ENCODE measurements around the gene LIPJ. TPM values are rescaled to one million over a fixed set of nuclear protein-coding genes. Genes with fewer than 3 reads are reported as not detected.

Gene LIPJ
- total RNA-seq, 6 donors from 2014 or later: 0.06 to 0.49 TPM; not detected in 4

DNA sequence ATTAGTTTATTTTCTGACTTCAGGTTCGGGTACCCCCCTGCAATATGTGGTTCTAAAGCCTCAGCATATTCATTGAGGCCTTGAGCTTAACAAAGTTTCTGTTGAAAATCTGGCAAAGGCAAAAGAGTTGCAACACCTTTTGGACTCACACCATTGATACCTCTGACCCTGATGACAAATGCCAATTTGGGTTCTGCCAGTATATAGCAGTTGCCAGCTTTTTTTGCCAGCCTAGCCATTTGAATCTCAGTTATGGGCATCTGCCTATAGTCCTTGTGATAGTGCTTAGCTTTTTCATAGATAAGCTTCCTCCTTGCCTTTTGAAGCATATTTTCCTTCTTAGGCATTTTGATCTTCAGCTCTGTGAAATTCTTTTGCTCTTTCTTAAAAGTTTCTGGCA, 31.9 kb downstream of the LIPJ start:
- Histone ChIP-seq H3K9me3 (no peaks in the 10 kb centered on the region), H3K27ac (no peak overlapping the region), H3K27me3 (no peaks in the 10 kb centered on the region), H3K4me1 (no peaks in the 10 kb centered on the region), H3K36me3 (no peaks in the 10 kb centered on the region), H3K4me3 (no peak overlapping the region)
- no peak for ATAC-seq (ENCODE audit: low FRiP score in 2 of 2)
- DNase-seq: no peak
- WGBS, 2 donors: 81 to 85% methylated on average over 1 of the region's 1 CpG
- TF ChIP-seq POLR2A (IDR thresholded peaks at IDR 0.05) (no peak), EP300 (IDR thresholded peaks at IDR 0.05) (no peak), POLR2AphosphoS5 (IDR thresholded peaks at IDR 0.05) (no peak)
- TF ChIP-seq, protein P1, sequence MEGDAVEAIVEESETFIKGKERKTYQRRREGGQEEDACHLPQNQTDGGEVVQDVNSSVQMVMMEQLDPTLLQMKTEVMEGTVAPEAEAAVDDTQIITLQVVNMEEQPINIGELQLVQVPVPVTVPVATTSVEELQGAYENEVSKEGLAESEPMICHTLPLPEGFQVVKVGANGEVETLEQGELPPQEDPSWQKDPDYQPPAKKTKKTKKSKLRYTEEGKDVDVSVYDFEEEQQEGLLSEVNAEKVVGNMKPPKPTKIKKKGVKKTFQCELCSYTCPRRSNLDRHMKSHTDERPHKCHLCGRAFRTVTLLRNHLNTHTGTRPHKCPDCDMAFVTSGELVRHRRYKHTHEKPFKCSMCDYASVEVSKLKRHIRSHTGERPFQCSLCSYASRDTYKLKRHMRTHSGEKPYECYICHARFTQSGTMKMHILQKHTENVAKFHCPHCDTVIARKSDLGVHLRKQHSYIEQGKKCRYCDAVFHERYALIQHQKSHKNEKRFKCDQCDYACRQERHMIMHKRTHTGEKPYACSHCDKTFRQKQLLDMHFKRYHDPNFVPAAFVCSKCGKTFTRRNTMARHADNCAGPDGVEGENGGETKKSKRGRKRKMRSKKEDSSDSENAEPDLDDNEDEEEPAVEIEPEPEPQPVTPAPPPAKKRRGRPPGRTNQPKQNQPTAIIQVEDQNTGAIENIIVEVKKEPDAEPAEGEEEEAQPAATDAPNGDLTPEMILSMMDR (IDR thresholded peaks at IDR 0.05): no peak

DNA sequence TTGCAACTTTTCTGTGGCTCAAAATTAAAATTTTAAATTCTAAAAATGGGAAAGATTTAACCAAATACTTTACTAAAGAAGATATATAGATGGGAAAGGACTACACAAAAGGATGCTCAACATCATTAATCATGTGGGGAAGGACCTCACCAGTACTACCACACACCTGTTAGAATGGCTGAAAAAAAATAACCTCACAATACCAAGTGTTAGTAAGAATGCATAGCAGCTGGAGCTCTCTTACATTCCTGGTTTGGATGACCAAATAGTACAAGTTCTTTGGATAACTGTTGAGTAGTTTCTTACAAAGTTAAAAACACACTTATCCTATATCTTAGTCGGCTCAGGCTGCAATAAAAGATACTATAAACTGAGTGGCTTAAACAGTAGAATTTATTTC, 33.9 kb downstream of the LIPJ start:
- H3K36me3 ChIP-seq: no peaks in the 10 kb centered on the region
- no peaks in the 10 kb centered on the region for H3K27me3 ChIP-seq
- DNase-seq (no peak), ATAC-seq (ENCODE audit: low FRiP score in 2 of 2) (no peak)
- WGBS, 2 donors: 64 to 81% methylated on average over 1 of the region's 1 CpG
- H3K4me3 ChIP-seq: no peak overlapping the region
- no peak overlapping the region for H3K27ac ChIP-seq
- H3K4me1 ChIP-seq: no peaks in the 10 kb centered on the region
- H3K9me3 ChIP-seq: no peaks in the 10 kb centered on the region
- TF ChIP-seq, protein P1 (IDR thresholded peaks at IDR 0.05): no peak
- no peak for TF ChIP-seq POLR2AphosphoS5 (IDR thresholded peaks at IDR 0.05)
- no peak for TF ChIP-seq POLR2A (IDR thresholded peaks at IDR 0.05)
- TF ChIP-seq EP300 (IDR thresholded peaks at IDR 0.05): no peak

DNA sequence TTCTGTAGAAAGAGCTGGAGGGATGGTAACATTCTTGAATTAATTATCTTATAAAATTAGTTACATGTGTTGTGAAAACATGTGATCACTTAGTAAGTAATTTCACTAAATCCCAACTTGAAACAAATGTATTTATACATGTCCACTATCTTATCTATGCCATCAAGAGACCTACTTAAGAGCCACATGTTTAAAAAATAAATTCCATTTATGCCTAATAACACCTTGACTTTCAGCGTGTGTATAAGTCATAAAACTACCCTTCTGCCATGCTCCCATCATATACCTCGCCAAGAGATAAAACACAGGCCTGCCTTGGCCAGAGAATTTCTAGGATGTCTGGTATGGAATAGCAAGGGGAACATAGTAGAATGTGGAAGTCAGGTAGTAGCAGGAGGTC, 37.3 kb downstream of the LIPJ start:
- Histone ChIP-seq H3K27me3 (no peaks in the 10 kb centered on the region), H3K4me3 (no peak overlapping the region), H3K36me3 (no peaks in the 10 kb centered on the region), H3K4me1 (no peaks in the 10 kb centered on the region), H3K27ac (no peak overlapping the region), H3K9me3 (no peaks in the 10 kb centered on the region)
- 77 to 84% methylated on average over 2 of the region's 2 CpGs for WGBS, 2 donors
- no peak for DNase-seq
- no peak for ATAC-seq (ENCODE audit: low FRiP score in 2 of 2)
- no peak for TF ChIP-seq EP300 (IDR thresholded peaks at IDR 0.05)

DNA sequence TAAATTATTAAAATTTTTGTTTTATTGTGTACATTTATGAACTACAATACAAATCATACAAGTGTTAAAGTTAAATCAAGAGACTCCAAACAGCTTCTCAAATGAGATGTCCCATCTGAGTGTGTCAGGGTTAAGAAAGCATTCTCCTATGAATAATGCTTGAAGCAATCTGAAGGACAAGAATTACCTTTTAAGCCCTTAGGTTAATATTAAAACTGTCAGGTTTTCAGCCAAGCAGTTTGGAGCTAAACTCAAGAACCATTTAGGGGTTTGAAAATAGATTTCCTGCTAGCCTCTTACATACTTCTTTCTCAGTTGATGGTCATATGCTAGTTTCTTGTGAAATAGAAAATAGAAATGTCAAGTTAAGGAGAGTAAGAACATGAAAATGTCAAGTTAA, 38.3 kb downstream of the LIPJ start:
- ATAC-seq (ENCODE audit: low FRiP score in 2 of 2): no peak
- H3K27ac ChIP-seq: no peak overlapping the region
- H3K36me3 ChIP-seq: no peaks in the 10 kb centered on the region
- no peaks in the 10 kb centered on the region for H3K27me3 ChIP-seq
- DNase-seq: no peak
- H3K4me1 ChIP-seq: no peaks in the 10 kb centered on the region
- no peak for TF ChIP-seq POLR2A (IDR thresholded peaks at IDR 0.05)
- TF ChIP-seq POLR2AphosphoS5 (IDR thresholded peaks at IDR 0.05): no peak
- TF ChIP-seq EP300 (IDR thresholded peaks at IDR 0.05): no peak
- TF ChIP-seq, protein P1 (IDR thresholded peaks at IDR 0.05): no peak
- no peaks in the 10 kb centered on the region for H3K9me3 ChIP-seq
- no peak overlapping the region for H3K4me3 ChIP-seq

DNA sequence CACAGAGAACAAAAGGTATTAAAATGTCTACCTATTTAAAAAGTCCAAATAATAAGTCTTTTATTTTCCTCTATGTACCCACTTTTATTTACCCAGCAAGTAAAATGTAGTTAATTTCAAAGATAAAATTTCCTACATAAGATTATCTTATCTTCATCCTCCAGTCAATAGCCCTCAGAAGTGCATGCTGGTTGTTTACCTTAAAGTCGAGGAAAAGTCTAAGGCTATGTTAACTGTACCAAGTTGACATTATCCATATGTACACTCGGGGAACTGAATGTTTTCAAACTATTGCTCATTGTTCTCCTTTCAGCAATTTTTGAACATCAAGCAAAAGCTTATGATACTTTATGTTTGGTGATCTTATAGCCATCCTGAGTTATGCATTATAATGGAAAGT, 53.6 kb downstream of the LIPJ start:
- WGBS, 2 donors: 26 to 34% methylated on average over 2 of the region's 2 CpGs
- H3K27me3 ChIP-seq: no peaks in the 10 kb centered on the region
- H3K9me3 ChIP-seq: peaks cover 0 to 3% (median 0%) of the 10 kb centered on the region in 4 donors
- ATAC-seq (ENCODE audit: low FRiP score in 2 of 2) (no peak), DNase-seq (no peak)
- no peaks in the 10 kb centered on the region for H3K36me3 ChIP-seq
- no peak overlapping the region for H3K4me3 ChIP-seq
- no peak overlapping the region for H3K27ac ChIP-seq
- TF ChIP-seq POLR2AphosphoS5 (IDR thresholded peaks at IDR 0.05): no peak
- H3K4me1 ChIP-seq: peaks cover 0 to 5% (median 0%) of the 10 kb centered on the region in 4 donors

DNA sequence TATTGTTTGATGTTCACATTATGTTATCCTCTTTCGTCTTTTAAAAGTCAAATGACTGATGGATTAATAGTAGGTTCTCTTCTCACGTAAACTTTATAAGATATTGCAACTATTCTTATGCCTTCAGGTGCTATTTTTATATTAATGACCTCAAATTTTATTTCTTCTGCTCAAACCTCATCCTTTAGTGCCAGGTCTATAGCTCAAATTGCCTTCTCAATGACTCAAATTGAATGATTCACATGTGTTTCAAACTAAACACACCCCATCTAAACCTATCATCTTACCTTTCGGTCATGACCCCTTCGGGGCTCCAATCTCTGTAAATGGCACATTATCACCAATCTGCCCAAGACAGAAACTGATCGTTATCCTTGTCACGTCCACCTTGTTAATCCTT, 55.6 kb downstream of the LIPJ start:
- 73 to 85% methylated on average over 6 of the region's 6 CpGs for WGBS, 2 donors
- Histone ChIP-seq H3K27me3 (no peaks in the 10 kb centered on the region), H3K4me3 (no peak overlapping the region), H3K27ac (no peak overlapping the region), H3K36me3 (no peaks in the 10 kb centered on the region), H3K9me3 (peaks cover 0 to 3% (median 0%) of the 10 kb centered on the region in 4 donors), H3K4me1 (peaks cover 0 to 5% (median 0%) of the 10 kb centered on the region in 4 donors)
- ATAC-seq (ENCODE audit: low FRiP score in 2 of 2) (no peak), DNase-seq (no peak)
- TF ChIP-seq EP300 (IDR thresholded peaks at IDR 0.05): no peak
- no peak for TF ChIP-seq POLR2AphosphoS5 (IDR thresholded peaks at IDR 0.05)
- TF ChIP-seq POLR2A (IDR thresholded peaks at IDR 0.05): no peak
- TF ChIP-seq, protein P1 (IDR thresholded peaks at IDR 0.05): no peak

Data from upper lobe of left lung (tissue), 6 donors.